HepG2 (cell line): ENCODE measurements around the gene LDLRAD3. TPM values are rescaled to one million over a fixed set of nuclear protein-coding genes. Genes with fewer than 3 reads are reported as not detected.

Experiments used
- ATAC-seq: fragments of 200-7000 bp; cut with Tn5 transposase; 3 replicates; pipeline ENCODE4 v1.9.1; 2020; ENCODE audit warnings: mild to moderate bottlenecking, moderate library complexity
- BruUV-seq: library from RNA; stranded (reverse); fragments of 400-500 nt; replicated peaks from 2 replicates; lab custom pipeline; 2021; lab: Mats Ljungman, UMichigan
- CTCF ChIA-PET: fragments of 300-600 bp; formaldehyde crosslinking; extraction: SDS; loops from one replicate; lab custom pipeline; 2021; ENCODE audit warnings: low total read pairs, inconsistent platforms, low intra/inter-chr PET ratio; lab: Yijun Ruan, JAX
- POLR2A ChIA-PET: fragments of 350-600 bp; sonication (Branson Sonifier 250); formaldehyde crosslinking; loops from one replicate; lab custom pipeline; 2020; ENCODE audit warnings: antibody characterized with exemption, inconsistent platforms; lab: Yijun Ruan, JAX
- DNase-seq: peaks from one replicate; pipeline ENCODE4 v3.0.0-alpha.2; 2015; ENCODE audit warnings: low spot score
- FAIRE-seq: peaks from 3 replicates; lab custom pipeline; 2011; peaks lifted over from hg19 to GRCh38; lab: Jason Lieb, UNC
- H2AFZ ChIP-seq: one replicate; pipeline ENCODE4 v1.6.1; 2011; ENCODE audit warnings: low read length, inconsistent platforms
- H3K27ac ChIP-seq: fragments of 300-600 bp; 3 replicates; pipeline ENCODE4 v1.8.0; 2011; ENCODE audit warnings: mixed run types, mild to moderate bottlenecking, mixed read lengths, low read length, inconsistent platforms; ENCODE audit not compliant: insufficient read depth; ENCODE audit errors: extremely low read length
- H3K27me3 ChIP-seq, 2 experiments: fragments of 200-600 bp in 1 of 2; 2 replicates in 1 of 2; 3 replicates in 1 of 2; pipeline versions ENCODE4 v1.6.0 to v1.8.0; 2011; ENCODE audit warnings: low read length in 2 of 2, mild to moderate bottlenecking in 2 of 2, moderate library complexity in 2 of 2, inconsistent platforms in 1 of 2; ENCODE audit not compliant: insufficient read depth in 2 of 2, control insufficient read depth in 1 of 2
- H3K36me3 ChIP-seq, 2 experiments: fragments of 200-600 bp in 1 of 2; replicated peaks in 1 of 2; 2 replicates in 1 of 2; 3 replicates in 1 of 2; pipeline versions ENCODE4 v1.5.1 to v1.8.0; 2011; ENCODE audit warnings: low read length in 2 of 2, inconsistent platforms in 1 of 2; ENCODE audit not compliant: insufficient read depth in 2 of 2, control insufficient read depth in 1 of 2
- H3K4me1 ChIP-seq: 2 replicates; pipeline ENCODE4 v1.5.1; 2012; ENCODE audit warnings: low read length, inconsistent platforms; ENCODE audit not compliant: insufficient read depth
- H3K4me2 ChIP-seq: 2 replicates; pipeline ENCODE4 v1.6.0; 2011; ENCODE audit warnings: low read depth, low read length, inconsistent platforms
- H3K4me3 ChIP-seq, 3 experiments: fragments of 200-600 bp in 1 of 3; sonication (generic), shearing (Covaris generic) in 1 of 3; replicated peaks in 1 of 3; 2 replicates each; pipeline ENCODE4 v1.5.1; 2011 to 2016; ENCODE audit warnings: low read length in 3 of 3, inconsistent platforms in 2 of 3, low read depth in 2 of 3, mild to moderate bottlenecking in 2 of 3, control low read depth in 1 of 3, mixed read lengths in 1 of 3; ENCODE audit not compliant: insufficient read depth in 1 of 3
- H3K79me2 ChIP-seq: one replicate; pipeline ENCODE4 v1.6.1; 2011; ENCODE audit warnings: low read length, inconsistent platforms; ENCODE audit not compliant: insufficient read depth
- H3K9ac ChIP-seq: 2 replicates; pipeline ENCODE4 v1.6.0; 2011; ENCODE audit warnings: mild to moderate bottlenecking, low read depth, low read length, inconsistent platforms; ENCODE audit not compliant: insufficient read depth
- H3K9me3 ChIP-seq: 2 replicates; pipeline ENCODE4 v1.5.1; 2012; ENCODE audit warnings: mild to moderate bottlenecking, low read length
- H4K20me1 ChIP-seq: 2 replicates; pipeline ENCODE4 v1.6.0; 2011; ENCODE audit warnings: inconsistent platforms, mild to moderate bottlenecking, low read length, moderate library complexity; ENCODE audit not compliant: insufficient read depth
- REXO4 ChIP-seq: sonication (generic); formaldehyde crosslinking; IDR thresholded peaks from 2 replicates; pipeline ENCODE4 v1.8.0; 2022; ENCODE audit warnings: missing genetic modification reagents, mild to moderate bottlenecking, borderline replicate concordance
- ZNF577 ChIP-seq: sonication (generic); formaldehyde crosslinking; IDR thresholded peaks from 2 replicates; pipeline ENCODE4 v1.4.0; 2020; ENCODE audit warnings: mild to moderate bottlenecking, low read depth, missing genetic modification reagents, borderline replicate concordance
- ZNF703 ChIP-seq: sonication (generic); formaldehyde crosslinking; IDR thresholded peaks from 2 replicates; pipeline ENCODE4 v1.5.1; 2020; ENCODE audit warnings: missing genetic modification reagents, mild to moderate bottlenecking, moderate library complexity, borderline replicate concordance
- WGBS: methylation state at CpG from one replicate; pipeline ENCODE4 v1.1.6; 2017; ENCODE audit warnings: low lambda C conversion rate; 5-methylcytosine and 5-hydroxymethylcytosine counted together
- in situ Hi-C: cut with HindIII; loops from 2 replicates; pipeline ENCODE4 v1.10.0; 2017; ENCODE audit warnings: low pct_unique_long_range_greater_than_20kb; ENCODE audit not compliant: extremely low pct_ligation_motif_present
- intact Hi-C: fragments of 100-400 bp; cut with micrococcal nuclease; formaldehyde crosslinking; loops from one replicate; pipeline ENCODE4 v1.10.0; 2022; ENCODE audit not compliant: unreplicated experiment
- microRNA-seq: library from miRNA; unstranded; fragments of <30 nt; microRNA quantifications from one replicate; pipeline ENCODE4, GENCODE V29; 2020
- polyA plus RNA-seq, 8 experiments: library from polyadenylated mRNA; depleted of rRNA in 3 of 8; stranded (reverse) in 7 of 8; unstranded in 1 of 8; fragments of >200 nt; fragmentation: Illumina TruSeq in 4 of 8; extraction: Trizol in 4 of 8; gene quantifications; 2 replicates each; pipeline versions ENCODE4 v1.2.1 to v1.2.3, GENCODE V29; 2011 to 2016; ENCODE audit warnings: low read depth in 4 of 8, missing spikeins in 1 of 8, mixed read lengths in 1 of 8; ENCODE audit not compliant: insufficient read depth in 1 of 8
- small RNA-seq, 3 experiments: library from RNA; depleted of rRNA; stranded (forward); fragments of <200 nt; gene quantifications; one replicate each; pipeline ENCODE3, GENCODE V24; 2012; ENCODE audit warnings: low read depth in 2 of 3, low replicate concordance in 1 of 3; ENCODE audit not compliant: insufficient read length in 3 of 3, insufficient read depth in 2 of 3
- total RNA-seq, 5 experiments: library from RNA; depleted of rRNA; stranded (reverse); fragments of >200 nt; fragmentation: Illumina TruSeq; extraction: Trizol; gene quantifications; 2 replicates each; pipeline ENCODE4 v1.2.3, GENCODE V29; 2016; ENCODE audit warnings: low read depth in 1 of 5

The LDLRAD3 gene
- total and polyA plus RNA-seq, 2 of the 13 experiments (the other 11 are each of a cell fraction or from before 2014, with no cell fraction given) = 0.50 to 0.60 TPM

DNA sequence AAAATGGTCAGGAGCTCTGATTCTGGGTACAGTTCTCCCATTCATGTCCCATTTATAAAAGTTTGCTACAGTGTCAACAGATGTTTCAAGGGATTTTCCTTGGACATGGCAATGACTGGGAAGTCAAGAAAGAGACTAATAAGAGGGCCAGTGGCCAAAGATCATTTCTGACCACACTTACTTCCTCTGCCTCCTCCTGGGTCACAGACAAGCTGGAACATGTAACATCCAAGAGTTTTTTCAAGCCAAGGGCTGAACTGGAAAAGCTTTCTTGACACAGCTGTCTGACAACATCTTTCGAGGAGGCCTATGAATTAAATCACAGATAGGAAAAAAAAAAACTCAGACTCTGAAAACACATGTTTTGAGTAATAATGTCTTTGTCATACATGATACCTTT lies 336.7 kb downstream of the LDLRAD3 start:
- H3K36me3 ChIP-seq = peaks cover 7 to 11% of the 10 kb centered on the region in 2 experiments; a peak in 4 of 5 replicates
- ChIA-PET POLR2A (no interaction called here), CTCF (no interaction called here)
- H3K4me1 ChIP-seq = no peaks in the 10 kb centered on the region
- H2AFZ ChIP-seq = no peak overlapping the region
- FAIRE-seq (no peak), ATAC-seq (no peak), DNase-seq (no peak)
- H3K9me3 ChIP-seq = no peaks in the 10 kb centered on the region
- H4K20me1 ChIP-seq = no peaks in the 10 kb centered on the region; the same call in 1 of the 2 replicates
- no peaks in the 10 kb centered on the region for H3K27me3 ChIP-seq
- no peak for TF ChIP-seq REXO4 (CRISPR knock-in tag)
- no peak for TF ChIP-seq ZNF703 (CRISPR knock-in tag)
- no peak for TF ChIP-seq ZNF577 (CRISPR knock-in tag)
- 100% methylated on average over 1 of the region's 1 CpG for WGBS
- intact Hi-C loops (no loop called here), in situ Hi-C loops (no loop called here)
- H3K4me2 ChIP-seq = no peak overlapping the region
- H3K79me2 ChIP-seq = peaks cover 8% of the 10 kb centered on the region
- H3K27ac ChIP-seq = no peak overlapping the region
- H3K9ac ChIP-seq = no peak overlapping the region
- no TSS peak for BruUV-seq
- H3K4me3 ChIP-seq = no peak overlapping the region

Small RNA genes within 50 kb of the gene (microRNA-seq; reads per million reads assigned to microRNA genes)
- gene MIR3973 = not detected

Small RNA genes within 50 kb of the gene (small RNA-seq; reads per million reads assigned to genes)
- gene MIR3973 = 0 reads per million in 3 experiments
